H54 (cell line): Measurements from ENCODE around the gene CCNT1.
"Not testable (repeated sequence)": the region's sequence is repeated elsewhere in the genome, so short reads cannot be mapped to it uniquely, and the experiment has no call there.

Experiments
- DNase-seq: peaks from one replicate; pipeline ENCODE4 v3.0.0; 2011; ENCODE audit warnings: low spot score, mixed read lengths; ENCODE audit not compliant: insufficient read length
- FAIRE-seq: peaks from 3 replicates; lab custom pipeline; 2011; peaks lifted over from hg19 to GRCh38; lab: Jason Lieb, UNC
- POLR2A ChIP-seq: IDR thresholded peaks from 2 replicates; pipeline ENCODE4 v1.6.1; 2011; ENCODE audit warnings: low read depth, mild to moderate bottlenecking, low read length

CCNT1 gene

GRCh38 chr12:48716493-48717251 is at the start of gene CCNT1:
TSS of gene CCNT1 (minus strand) at chr12:48716707. CDS start at chr12:48716675, 32 bp downstream.
- peak; percentile 98 for FAIRE-seq
- peak; percentile 98 for DNase-seq
- TF ChIP-seq POLR2A: peak; percentile 65

DNA sequence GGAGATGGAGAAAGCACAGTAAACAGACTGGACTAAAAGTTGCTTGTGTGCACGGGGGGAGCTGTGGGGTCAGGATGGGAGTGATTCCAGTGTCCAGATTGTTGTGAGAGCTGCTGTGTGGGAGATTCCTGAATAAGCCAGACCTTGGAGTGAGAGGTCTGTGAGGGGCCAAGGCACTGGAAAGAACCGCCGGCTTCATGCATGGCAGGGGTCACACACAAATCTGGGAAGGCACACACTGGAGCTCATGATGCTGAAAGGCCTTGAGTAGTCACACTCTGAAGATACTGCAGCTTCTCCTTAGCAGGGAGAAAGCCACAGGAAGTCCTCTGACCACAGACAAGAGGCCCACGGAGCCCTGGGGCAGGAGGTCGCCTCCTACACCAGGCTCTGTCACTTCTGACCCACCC is 49.3 kb upstream of the CCNT1 start:
- FAIRE-seq (no peak), DNase-seq (no peak)
- TF ChIP-seq POLR2A: no peak

- TF ChIP-seq POLR2A: no peak
- FAIRE-seq (no peak), DNase-seq (no peak)
Observed at GRCh38 chr12:48764521-48764920, 48.0 kb upstream of the CCNT1 start.

DNA sequence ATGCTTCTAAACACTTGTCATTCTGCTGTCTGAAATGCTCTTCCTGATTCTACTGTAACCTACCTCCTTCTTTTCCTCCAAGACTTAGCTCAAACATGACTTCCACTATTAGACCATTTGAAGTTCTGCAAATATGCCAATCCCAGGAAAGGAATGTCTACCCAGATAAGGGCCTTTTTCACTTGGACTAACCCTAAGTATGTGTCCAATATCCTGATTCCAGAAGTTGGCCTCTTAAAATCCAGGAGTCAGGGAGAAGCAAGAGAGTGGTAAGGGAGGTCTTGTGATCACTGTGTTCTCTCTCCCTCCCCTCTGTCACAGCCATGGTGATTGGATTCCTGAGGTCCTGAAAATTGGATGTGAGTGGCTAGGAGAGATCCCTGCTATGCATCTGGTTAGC is 42.2 kb upstream of the CCNT1 start:
- no peak for FAIRE-seq
- DNase-seq: no peak
- no peak for TF ChIP-seq POLR2A

- TF ChIP-seq POLR2A: no peak
- FAIRE-seq: no peak
- no peak for DNase-seq
Observed at GRCh38 chr12:48758186-48758585, 41.7 kb upstream of the CCNT1 start.

- DNase-seq (no peak), FAIRE-seq (no peak)
- TF ChIP-seq POLR2A: no peak
Observed at GRCh38 chr12:48750769-48751356, 34.4 kb upstream of the CCNT1 start.

GRCh38 chr12:48750215-48750614 is 33.7 kb upstream of the CCNT1 start:
- DNase-seq: no peak
- TF ChIP-seq POLR2A: no peak
- no peak for FAIRE-seq

DNA sequence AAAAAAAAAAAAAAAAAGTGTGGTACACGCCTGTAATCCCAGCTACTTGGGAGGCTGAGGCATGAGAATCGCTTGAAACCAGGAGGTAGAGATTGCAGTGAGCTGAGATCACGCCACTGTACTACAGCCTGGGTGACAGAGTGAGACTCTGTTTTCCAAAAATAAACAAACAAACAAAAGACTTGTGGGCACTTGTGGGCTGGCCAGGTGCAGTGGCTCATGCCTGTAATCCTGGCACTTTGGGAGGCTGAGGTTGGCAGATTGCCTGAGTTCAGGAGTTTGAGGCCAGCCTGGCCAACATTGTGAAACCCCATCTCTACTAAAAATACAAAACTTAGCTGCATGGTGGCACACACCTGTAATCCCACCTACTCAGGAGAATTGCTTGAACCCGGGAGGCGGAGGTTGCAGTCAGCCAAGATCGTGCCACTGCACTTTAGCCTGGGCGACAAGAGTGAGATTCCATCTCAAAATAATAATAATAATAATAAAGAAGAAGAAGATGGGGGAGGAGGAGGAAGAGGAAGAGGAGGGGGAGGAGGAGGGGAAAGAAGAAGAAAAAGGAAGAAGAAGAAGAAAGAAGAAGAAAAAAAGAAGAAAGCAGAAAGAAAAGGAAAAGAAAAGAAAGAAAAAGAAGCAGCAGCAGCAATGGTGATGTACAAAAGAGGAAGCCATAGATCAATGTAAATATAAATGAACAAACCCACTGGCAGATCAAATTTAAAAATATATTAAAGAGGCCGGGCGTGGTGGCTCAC is 27.9 kb upstream of the CCNT1 start:
- FAIRE-seq: no peak

GRCh38 chr12:48739618-48740269 is 23.2 kb upstream of the CCNT1 start:
- no peak for FAIRE-seq
- no peak for DNase-seq
- no peak for TF ChIP-seq POLR2A

More for the DNA sequence above, 27.9 kb upstream of the CCNT1 start:
- TF ChIP-seq POLR2A: no peak
- DNase-seq: no peak

DNA sequence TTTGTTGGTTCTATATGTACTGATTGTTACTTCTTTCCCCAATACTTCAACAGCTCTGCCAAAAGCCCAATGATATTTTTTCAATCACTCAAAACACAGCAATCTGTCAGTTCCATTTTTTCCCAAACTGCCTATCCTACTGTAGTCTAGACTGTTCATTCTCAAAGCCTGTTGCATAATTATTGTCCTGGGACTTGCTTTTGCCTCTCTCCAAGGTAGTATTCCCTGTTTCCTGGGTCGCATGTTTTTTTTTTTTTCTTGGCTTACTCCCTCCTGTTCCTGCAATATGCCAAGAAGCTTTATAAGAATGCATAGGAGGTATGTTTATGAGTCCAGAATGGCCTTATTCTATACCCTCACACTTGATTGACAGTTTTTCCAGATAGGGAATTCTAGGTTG is 19.9 kb upstream of the CCNT1 start:
- DNase-seq (no peak), FAIRE-seq (no peak)
- no peak for TF ChIP-seq POLR2A

DNA sequence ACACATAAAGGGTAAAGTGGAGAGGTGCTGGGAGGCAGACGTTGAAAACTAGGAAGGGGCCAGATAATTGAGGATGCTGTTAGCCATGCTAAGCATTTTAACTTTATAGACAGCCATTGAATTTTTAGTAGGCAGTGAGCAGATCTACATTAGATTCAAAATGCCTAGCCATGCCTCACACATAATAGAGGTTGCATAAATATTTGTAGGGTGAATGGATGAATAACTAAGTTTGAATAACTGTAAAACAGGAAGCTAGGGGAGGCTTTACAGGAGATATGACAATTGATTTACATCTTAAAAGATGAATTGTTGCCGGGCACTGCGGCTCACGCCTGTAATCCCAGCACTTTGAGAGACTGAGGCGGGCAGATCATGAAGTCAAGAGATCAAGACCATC is 12.3 kb upstream of the CCNT1 start:
- FAIRE-seq: no peak
- no peak for TF ChIP-seq POLR2A
- no peak for DNase-seq

GRCh38 chr12:48720737-48721136 is 4.2 kb upstream of the CCNT1 start:
- FAIRE-seq, DNase-seq: not testable (repeated sequence)

GRCh38 chr12:48720171-48720570 is 3.7 kb upstream of the CCNT1 start:
- FAIRE-seq, DNase-seq: not testable (repeated sequence)

GRCh38 chr12:48719002-48719401 is 2.5 kb upstream of the CCNT1 start:
- not testable (repeated sequence) for FAIRE-seq, DNase-seq

- FAIRE-seq (no peak), DNase-seq (no peak)
- TF ChIP-seq POLR2A: no peak
Observed at GRCh38 chr12:48717252-48717695, 767 bp upstream of the CCNT1 start.
